HEK293T (cell line): ENCODE measurements around the gene NUP43.
A peak's percentile ranks its signal among the peaks of the same experiment; 100 is the strongest.
"Not testable (repeated sequence)": the region's sequence is repeated elsewhere in the genome, so short reads cannot be mapped to it uniquely, and the experiment has no call there.

ENCODE experiments used
- CTCF ChIA-PET: fragments of 350-600 bp; formaldehyde crosslinking; extraction: SDS; loops from one replicate; lab custom pipeline; 2021; ENCODE audit warnings: antibody characterized with exemption, inconsistent platforms; lab: Yijun Ruan, JAX
- POLR2A ChIA-PET: fragments of 350-600 bp; formaldehyde crosslinking; extraction: SDS; loops from one replicate; lab custom pipeline; 2020; ENCODE audit warnings: antibody characterized with exemption, inconsistent platforms; lab: Yijun Ruan, JAX
- DNase-seq: peaks from one replicate; pipeline ENCODE4 v3.0.0; 2012; ENCODE audit warnings: mixed read lengths; ENCODE audit errors: extremely low spot score
- ARNT ChIP-seq: fragments of 450-650 bp; IDR thresholded peaks from 2 replicates; pipeline ENCODE4 v1.6.1; 2017; ENCODE audit warnings: mild to moderate bottlenecking
- BHLHE40 ChIP-seq: fragments of 450-650 bp; IDR thresholded peaks from 2 replicates; pipeline ENCODE4 v1.6.1; 2016; ENCODE audit warnings: mild to moderate bottlenecking, moderate library complexity, borderline replicate concordance
- CTBP1 ChIP-seq: fragments of 450-650 bp; IDR thresholded peaks from 2 replicates; pipeline ENCODE4 v1.6.1; 2016; ENCODE audit warnings: borderline replicate concordance
- ELF4 ChIP-seq: fragments of 450-650 bp; IDR thresholded peaks from 2 replicates; pipeline ENCODE4 v1.6.1; 2017; ENCODE audit warnings: antibody characterized with exemption
- FOXA1 ChIP-seq: fragments of 450-650 bp; IDR thresholded peaks from 2 replicates; pipeline ENCODE4 v1.6.1; 2016; ENCODE audit warnings: mild to moderate bottlenecking
- FOXK2 ChIP-seq: fragments of 450-650 bp; IDR thresholded peaks from 2 replicates; pipeline ENCODE4 v1.6.1; 2016; ENCODE audit warnings: mild to moderate bottlenecking
- FOXM1 ChIP-seq: fragments of 450-650 bp; IDR thresholded peaks from 2 replicates; pipeline ENCODE4 v1.6.1; 2017; ENCODE audit warnings: mild to moderate bottlenecking, borderline replicate concordance
- HDGF ChIP-seq: fragments of 450-650 bp; IDR thresholded peaks from 2 replicates; pipeline ENCODE4 v1.6.1; 2017; ENCODE audit warnings: antibody characterized with exemption, borderline replicate concordance
- L3MBTL2 ChIP-seq: fragments of 450-650 bp; conservative IDR thresholded peaks from 2 replicates; pipeline ENCODE4 v1.6.1; 2016; ENCODE audit warnings: mild to moderate bottlenecking
- LEF1 ChIP-seq: fragments of 450-650 bp; IDR thresholded peaks from 2 replicates; pipeline ENCODE4 v1.6.1; 2017; ENCODE audit warnings: mild to moderate bottlenecking, borderline replicate concordance
- NFRKB ChIP-seq: fragments of 450-650 bp; IDR thresholded peaks from 2 replicates; pipeline ENCODE4 v1.6.1; 2016; ENCODE audit warnings: mild to moderate bottlenecking, moderate library complexity
- PKNOX1 ChIP-seq: fragments of 450-650 bp; IDR thresholded peaks from 2 replicates; pipeline ENCODE4 v1.6.1; 2016
- SP1 ChIP-seq: fragments of 450-650 bp; IDR thresholded peaks from 2 replicates; pipeline ENCODE4 v1.6.1; 2017
- SUZ12 ChIP-seq: fragments of 450-650 bp; IDR thresholded peaks from 2 replicates; pipeline ENCODE4 v1.6.1; 2016; ENCODE audit warnings: mild to moderate bottlenecking
- TARDBP ChIP-seq: fragments of 450-650 bp; IDR thresholded peaks from 2 replicates; pipeline ENCODE4 v1.6.1; 2016
- ZNF384 ChIP-seq: fragments of 450-650 bp; IDR thresholded peaks from 2 replicates; pipeline ENCODE4 v1.6.1; 2016

Gene NUP43

GRCh38 chr6:149750136-149750609 lies 3.8 kb upstream of the NUP43 start:
- ChIA-PET CTCF (no interaction called here), POLR2A (interaction anchor here (0.8 to 1.8 kb wide), 9 partner anchors 9 to 185 kb away, joined by 3 to 17 read pairs (median 3); partner anchors contain the start of gene LATS1)
- TF ChIP-seq CTBP1 (0 out of 2 replicates have a peak, but pooled peaks have one; percentile 15), HDGF (no peak), ARNT (no peak), PKNOX1 (peak; percentile 90), SP1 (no peak)
- DNase-seq: peak; percentile 71

- ChIA-PET CTCF (no interaction called here), POLR2A (interaction anchor here (0.8 to 1.8 kb wide), 10 partner anchors 10 to 184 kb away, joined by 3 to 17 read pairs (median 3); partner anchors contain the start of gene LATS1)
- DNase-seq: peak; percentile 96
- TF ChIP-seq FOXM1: no peak
- TF ChIP-seq L3MBTL2: peak; percentile 77; the same call in 1 of the 2 replicates
- peak; percentile 73; the same call in 1 of the 2 replicates for TF ChIP-seq HDGF
These were observed 3.3 kb upstream of the NUP43 start, which contains the start of gene PCMT1 for GRCh38 chr6:149749594-149750135. Gene PCMT1, plus strand, starts transcription at chr6:149749741. Its CDS starts 161 bp downstream, at chr6:149749902.

- CTCF ChIA-PET, DNase-seq: not testable (repeated sequence)
- POLR2A ChIA-PET: interaction anchor here (0.8 to 1.8 kb wide), 6 partner anchors 11 to 112 kb away, joined by 3 to 17 read pairs (median 4); partner anchors contain the start of gene LATS1
These were observed 2.8 kb upstream of the NUP43 start for GRCh38 chr6:149749082-149749593.

GRCh38 chr6:149745252-149745651 lies 1.1 kb downstream of the NUP43 start:
- ChIA-PET CTCF (interaction anchor here (0.6 kb wide), 2 partner anchors 110 to 1209 kb away, joined by 3 read pairs; no protein-coding TSS in a partner anchor), POLR2A (interaction anchor here (1.1 to 2.0 kb wide), 3 partner anchors 27 to 179 kb away, joined by 3 to 12 read pairs (median 4); partner anchors contain the start of gene LATS1)
- peak; percentile 87 for TF ChIP-seq ZNF384
- not testable (repeated sequence) for DNase-seq

- DNase-seq: no peak
- ChIA-PET POLR2A (no interaction called here), CTCF (no interaction called here)
- TF ChIP-seq ZNF384 (no peak), NFRKB (no peak), FOXK2 (no peak)
These were observed 11.4 kb downstream of the NUP43 start for GRCh38 chr6:149734915-149735314.

- ChIA-PET CTCF (no interaction called here), POLR2A (interaction anchor here (1.8 kb wide), 1 partner anchor 15 kb away, joined by 3 read pairs; no protein-coding TSS in a partner anchor)
- no peak for TF ChIP-seq L3MBTL2
- no peak for DNase-seq
These were observed 13.1 kb downstream of the NUP43 start for GRCh38 chr6:149733089-149733720.

- TF ChIP-seq FOXM1: no peak
- TF ChIP-seq ARNT: no peak
- no peak for TF ChIP-seq NFRKB
- TF ChIP-seq ELF4: no peak
- TF ChIP-seq FOXA1: no peak
- no peak for TF ChIP-seq ZNF384
- no peak for TF ChIP-seq LEF1
- no peak for TF ChIP-seq SP1
- no peak for TF ChIP-seq BHLHE40
- no peak for TF ChIP-seq HDGF
- no peak for TF ChIP-seq CTBP1
- DNase-seq: no peak
- ChIA-PET CTCF (no interaction called here), POLR2A (interaction anchor here (1.3 kb wide), 1 partner anchor 11 kb away, joined by 7 read pairs; the partner anchor contains the start of gene LATS1)
These were observed 16.5 kb downstream of the NUP43 start for GRCh38 chr6:149729824-149730223.

GRCh38 chr6:149728499-149729234 lies 17.7 kb downstream of the NUP43 start:
- ChIA-PET CTCF (no interaction called here), POLR2A (interaction anchor here (1.0 to 1.2 kb wide), 2 partner anchors 10 to 11 kb away, joined by 3 to 5 read pairs; no protein-coding TSS in a partner anchor)
- TF ChIP-seq FOXM1 (no peak), CTBP1 (no peak), LEF1 (no peak), SUZ12 (no peak), PKNOX1 (no peak), ARNT (no peak), FOXA1 (no peak), SP1 (no peak), ZNF384 (no peak), HDGF (no peak), FOXK2 (no peak), BHLHE40 (no peak), NFRKB (no peak), TARDBP (no peak), ELF4 (no peak), L3MBTL2 (no peak)
- DNase-seq: no peak
